Activated naive CD8-positive, alpha-beta T cell treated with anti-CD3 and anti-CD28 coated beads, Interleukin-2, amount 10 ng/mL, durations not matched to agents 7 days and 5 days (primary cell): ENCODE measurements around the gene ERCC3. TPM values are rescaled to one million over a fixed set of nuclear protein-coding genes. Genes with fewer than 3 reads are reported as not detected.
"Not testable (repeated sequence)": the region's sequence is repeated elsewhere in the genome, so short reads cannot be mapped to it uniquely, and the experiment has no call there.

ENCODE experiments used
- ATAC-seq: fragments of 150-1000 bp; cut with Tn5 transposase; one replicate; pipeline ENCODE4 v1.10.0; 2021; ENCODE audit warnings: low read depth, moderate library complexity
- POLR2A ChIA-PET: fragments of 350-600 bp; sonication (Branson Sonifier 250); formaldehyde crosslinking; loops from one replicate; lab custom pipeline; 2021; ENCODE audit warnings: antibody characterized with exemption; lab: Charles Lee
- DNase-seq: peaks from one replicate; pipeline ENCODE4 v3.0.0; 2021
- H3K27ac Mint-ChIP-seq: one replicate; pipeline ENCODE4 v1.8.0; 2022; ENCODE audit warnings: mild to moderate bottlenecking, mixed read lengths
- H3K27me3 Mint-ChIP-seq: one replicate; pipeline ENCODE4 v1.8.0; 2022; ENCODE audit warnings: mild to moderate bottlenecking, moderate library complexity, mixed read lengths
- H3K36me3 Mint-ChIP-seq: one replicate; pipeline ENCODE4 v1.8.0; 2021; ENCODE audit warnings: mild to moderate bottlenecking, mixed read lengths
- H3K4me1 Mint-ChIP-seq: one replicate; pipeline ENCODE4 v1.8.0; 2021; ENCODE audit warnings: mixed read lengths
- H3K4me3 Mint-ChIP-seq: one replicate; pipeline ENCODE4 v1.8.0; 2022; ENCODE audit warnings: mild to moderate bottlenecking, moderate library complexity, mixed read lengths
- H3K9me3 Mint-ChIP-seq: one replicate; pipeline ENCODE4 v1.8.0; 2021; ENCODE audit warnings: mixed read lengths
- total RNA-seq, 2 experiments: library from RNA; stranded (reverse); gene quantifications; one replicate each; pipeline ENCODE4 v1.2.3, GENCODE V29; 2021

Gene ERCC3
- total RNA-seq, 2 experiments from 2014 or later: 60.6 to 64.8 TPM

DNA sequence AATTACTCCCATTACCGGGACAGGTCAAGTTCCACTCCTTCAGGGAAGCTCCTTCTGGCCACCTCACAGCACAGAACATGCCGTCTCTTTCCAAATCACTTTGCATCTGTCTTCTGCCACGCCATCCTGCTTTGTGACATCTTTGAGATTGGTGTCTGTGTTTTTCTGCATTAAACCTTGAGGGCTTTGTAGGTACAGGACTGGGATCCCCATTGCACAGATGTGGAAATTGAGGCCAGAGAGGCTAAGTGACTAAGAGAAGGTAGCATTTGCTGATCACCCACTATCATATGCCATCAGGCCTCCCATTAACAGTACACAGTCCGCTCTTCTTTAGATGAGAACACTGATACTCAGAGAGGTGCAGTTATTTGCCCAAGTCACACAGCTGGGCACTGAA is 64.4 kb downstream of the ERCC3 start:
- H3K4me3 Mint-ChIP-seq: no peak overlapping the region
- ATAC-seq: no peak

DNA sequence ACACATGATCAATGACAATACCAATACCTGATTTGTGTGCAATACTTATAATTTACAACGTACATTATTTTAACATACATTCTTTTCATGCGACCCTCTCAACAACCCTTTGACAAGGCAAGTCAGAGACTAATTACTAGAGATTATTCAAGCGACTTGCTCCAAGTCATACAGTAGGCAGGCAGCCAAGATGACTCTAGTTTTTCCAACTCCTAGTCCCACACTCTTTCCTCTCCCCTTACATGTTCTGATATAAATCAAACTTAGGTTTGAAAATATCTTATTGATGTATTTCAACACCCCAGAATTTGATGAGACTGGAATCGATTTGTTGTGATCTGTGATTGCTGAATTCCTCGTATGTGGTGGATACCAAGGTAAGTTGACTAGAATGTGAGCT is 65.8 kb downstream of the ERCC3 start:
- Mint-ChIP-seq H3K4me1 (peaks cover 2% of the 10 kb centered on the region), H3K4me3 (no peak overlapping the region), H3K27me3 (peaks cover 27% of the 10 kb centered on the region), H3K27ac (no peak overlapping the region), H3K9me3 (peaks cover 5% of the 10 kb centered on the region), H3K36me3 (no peaks in the 10 kb centered on the region)
- DNase-seq (no peak), ATAC-seq (no peak)
- POLR2A ChIA-PET: no interaction called here

More for the DNA sequence above, 64.4 kb downstream of the ERCC3 start:
- Mint-ChIP-seq H3K27ac (no peak overlapping the region), H3K36me3 (no peaks in the 10 kb centered on the region), H3K4me1 (peaks cover 2% of the 10 kb centered on the region), H3K27me3 (peaks cover 22% of the 10 kb centered on the region), H3K9me3 (peaks cover 5% of the 10 kb centered on the region)
- POLR2A ChIA-PET: no interaction called here
- no peak for DNase-seq

DNA sequence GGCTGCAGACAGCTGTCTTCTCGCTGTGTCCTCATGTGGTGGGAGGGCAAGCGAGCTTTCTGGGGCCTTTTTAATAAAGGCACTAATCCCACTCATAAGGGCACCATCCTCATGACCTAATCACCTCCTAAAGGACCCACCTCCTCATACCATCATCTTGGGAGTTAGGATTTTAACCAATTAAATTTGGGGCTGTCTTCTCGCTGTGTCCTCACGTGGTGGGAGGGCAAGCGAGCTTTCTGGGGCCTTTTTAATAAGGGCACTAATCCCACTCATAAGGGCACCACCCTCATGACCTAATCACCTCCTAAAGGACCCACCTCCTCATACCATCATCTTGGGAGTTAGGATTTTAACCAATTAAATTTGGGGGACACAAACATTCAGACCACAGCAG is 66.7 kb downstream of the ERCC3 start:
- POLR2A ChIA-PET, H3K27ac Mint-ChIP-seq: not testable (repeated sequence)

DNA sequence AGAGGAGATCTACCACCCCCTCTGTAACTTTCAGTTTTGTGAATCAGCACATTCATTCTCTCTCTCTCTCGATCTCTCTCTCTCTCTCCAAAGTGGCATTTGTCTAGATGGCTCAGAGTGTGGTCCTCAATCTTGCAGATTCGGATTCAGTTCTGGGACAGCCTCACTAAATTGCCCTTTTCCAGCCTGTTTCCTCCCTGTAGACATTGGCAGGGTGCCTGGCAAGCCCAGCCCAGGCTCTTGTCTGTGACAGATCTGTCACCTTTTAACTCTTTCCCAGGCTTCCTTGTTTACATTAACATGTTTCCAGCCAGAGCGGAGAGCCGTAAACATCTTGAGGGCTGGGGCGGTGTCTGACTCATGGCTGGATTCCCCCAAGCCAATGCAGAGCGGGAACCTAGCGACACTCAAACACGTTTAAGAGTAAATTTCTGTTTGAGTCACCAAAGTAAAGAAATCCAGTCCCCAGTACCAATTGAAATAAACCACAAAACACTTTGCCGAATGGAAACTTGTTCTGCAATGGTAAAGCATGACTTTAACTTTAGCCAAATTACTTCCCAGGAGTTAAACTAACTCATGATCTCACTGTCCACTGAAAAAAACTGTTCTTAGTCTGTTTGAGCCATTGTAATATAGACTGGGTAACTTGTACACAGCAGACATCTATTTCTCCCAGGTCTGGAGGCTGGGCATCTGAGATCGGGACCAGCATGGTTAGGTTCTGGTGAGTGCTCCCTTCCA is 67.3 kb downstream of the ERCC3 start:
- POLR2A ChIA-PET: no interaction called here
- Mint-ChIP-seq H3K4me3 (peak overlapping the region; percentile 18), H3K27me3 (peaks cover 36% of the 10 kb centered on the region), H3K4me1 (peaks cover 2% of the 10 kb centered on the region), H3K27ac (no peak overlapping the region), H3K36me3 (no peaks in the 10 kb centered on the region), H3K9me3 (peaks cover 5% of the 10 kb centered on the region)
- DNase-seq (no peak), ATAC-seq (no peak)

More for the DNA sequence above, 66.7 kb downstream of the ERCC3 start:
- not testable (repeated sequence) for H3K9me3 Mint-ChIP-seq, H3K36me3 Mint-ChIP-seq, H3K4me1 Mint-ChIP-seq, ATAC-seq, DNase-seq, H3K4me3 Mint-ChIP-seq
- H3K27me3 Mint-ChIP-seq: peaks cover 33% of the 10 kb centered on the region

DNA sequence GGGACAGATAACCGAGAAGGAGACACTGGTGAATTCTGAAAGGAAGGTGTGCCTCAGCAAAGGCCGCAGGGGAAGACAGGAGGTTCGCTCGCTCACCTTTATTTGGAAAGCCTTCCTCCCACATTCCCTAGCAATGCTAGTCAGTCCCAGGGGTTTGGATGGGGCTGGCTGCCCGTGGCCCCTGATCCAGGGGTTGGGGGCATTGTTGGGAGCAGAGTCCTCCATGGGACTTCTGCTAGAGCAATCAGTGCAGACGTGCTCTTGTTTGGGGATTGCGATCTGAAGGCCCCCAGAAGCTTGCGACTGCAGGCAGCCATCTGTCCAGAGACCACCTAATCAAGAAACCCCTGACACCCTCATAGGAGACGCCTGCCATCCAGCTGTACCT is 67.8 kb downstream of the ERCC3 start:
- DNase-seq: no peak
- Mint-ChIP-seq H3K27me3 (peaks cover 41% of the 10 kb centered on the region), H3K4me3 (no peak overlapping the region), H3K36me3 (no peaks in the 10 kb centered on the region), H3K9me3 (peaks cover 5% of the 10 kb centered on the region), H3K27ac (no peak overlapping the region), H3K4me1 (peaks cover 2% of the 10 kb centered on the region)
- POLR2A ChIA-PET: no interaction called here
- no peak for ATAC-seq

DNA sequence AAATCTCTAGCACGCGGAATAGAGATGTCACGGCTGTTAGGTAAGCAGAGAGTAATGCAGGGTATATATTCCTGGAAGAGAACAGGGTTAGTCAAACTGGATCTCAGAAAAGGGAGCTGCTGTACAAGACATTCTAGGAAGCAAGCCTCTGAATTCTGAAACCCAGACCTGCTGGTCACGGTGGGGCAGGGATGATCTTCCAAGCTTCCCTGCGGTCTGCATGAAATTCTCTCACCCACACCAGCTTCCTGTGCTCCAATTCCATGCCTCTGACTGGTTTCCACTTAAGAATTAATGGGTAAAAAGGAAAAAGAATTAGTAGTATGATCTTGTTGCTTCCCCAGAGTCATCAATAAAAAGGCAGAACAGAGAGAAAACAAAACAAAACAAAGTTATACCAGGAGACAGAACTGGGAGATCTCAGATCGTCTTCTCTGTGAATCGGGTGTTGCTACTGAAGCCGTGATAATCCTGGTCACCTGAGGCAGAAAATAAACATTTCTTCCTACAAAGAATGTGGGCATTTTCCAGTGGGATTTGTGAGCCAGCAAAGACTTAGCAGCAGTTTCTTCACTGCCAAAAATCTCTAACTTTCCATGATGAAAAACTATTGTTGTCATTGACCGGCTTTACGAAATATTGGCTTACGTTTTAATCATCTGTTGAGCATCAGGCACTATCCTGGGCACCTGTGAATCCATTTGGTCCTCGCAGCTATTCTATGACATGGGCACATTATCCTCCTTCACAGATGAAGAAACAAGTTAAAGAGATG is 68.6 kb downstream of the ERCC3 start:
- DNase-seq: no peak
- no peak for ATAC-seq
- Mint-ChIP-seq H3K27me3 (peaks cover 47% of the 10 kb centered on the region), H3K4me3 (no peak overlapping the region), H3K4me1 (peaks cover 8% of the 10 kb centered on the region), H3K36me3 (peaks cover 4% of the 10 kb centered on the region), H3K9me3 (peaks cover 5% of the 10 kb centered on the region), H3K27ac (no peak overlapping the region)
- POLR2A ChIA-PET: no interaction called here

DNA sequence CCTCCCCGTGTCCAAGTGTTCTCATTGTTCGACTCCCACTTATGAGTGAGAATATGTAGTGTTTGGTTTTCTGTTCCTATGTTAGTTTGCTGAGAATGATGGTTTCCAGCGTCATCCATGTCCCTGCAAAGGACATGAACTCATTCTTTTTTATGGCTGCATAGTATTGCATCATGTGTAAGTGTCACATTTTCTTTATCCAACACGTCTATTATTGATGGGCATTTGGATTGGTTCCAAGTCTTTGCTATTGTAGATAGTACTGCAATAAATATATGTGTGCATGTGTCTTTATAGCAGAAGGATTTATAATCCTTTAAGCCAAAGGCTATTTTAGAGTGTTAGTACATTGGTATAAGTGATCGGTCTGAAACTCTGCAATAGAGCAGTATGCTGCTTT is 69.8 kb downstream of the ERCC3 start:
- H3K27me3 Mint-ChIP-seq: peaks cover 51% of the 10 kb centered on the region
- not testable (repeated sequence) for H3K27ac Mint-ChIP-seq

DNA sequence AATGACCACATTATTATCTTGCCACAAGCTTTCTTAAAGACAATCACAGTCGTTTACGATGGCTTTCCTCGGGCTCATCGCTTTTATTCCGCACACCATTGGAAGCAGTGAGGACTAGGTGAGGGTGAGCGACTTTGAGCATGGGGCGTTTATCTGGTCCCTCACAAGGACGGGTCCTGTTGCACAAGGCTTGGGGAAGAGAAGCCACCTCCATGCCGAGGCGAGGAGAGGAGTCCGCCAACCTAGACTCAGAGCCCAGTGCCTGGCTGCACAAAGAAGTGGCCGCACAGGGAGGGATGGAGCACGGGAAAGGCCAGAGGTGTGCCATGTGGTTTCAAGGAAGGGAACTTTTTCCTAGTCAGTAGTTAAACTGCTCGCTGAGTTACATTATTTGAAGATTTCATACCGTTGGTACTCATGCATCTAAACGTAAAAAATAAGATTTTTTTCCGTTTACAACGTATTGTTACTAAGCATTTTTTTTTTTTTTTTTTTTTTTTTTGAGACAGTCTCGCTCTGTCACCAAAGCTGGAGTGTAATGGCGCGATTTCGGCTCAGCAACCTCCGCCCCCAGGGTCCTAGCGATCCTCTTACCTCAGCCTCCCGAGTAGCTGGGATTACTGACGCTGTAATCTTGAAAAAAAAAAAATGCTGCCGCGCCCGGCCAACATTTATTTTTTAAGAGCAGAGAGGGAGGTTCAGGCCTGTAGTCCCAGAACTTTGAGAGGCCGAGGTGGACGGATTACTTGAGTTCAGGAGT is 73.0 kb downstream of the ERCC3 start:
- Mint-ChIP-seq H3K4me3 (peak overlapping the region; percentile 75), H3K9me3 (no peaks in the 10 kb centered on the region), H3K36me3 (peaks cover 8% of the 10 kb centered on the region), H3K4me1 (peaks cover 12% of the 10 kb centered on the region), H3K27me3 (peaks cover 75% of the 10 kb centered on the region), H3K27ac (no peak overlapping the region)
- POLR2A ChIA-PET: no interaction called here
- no peak for DNase-seq
- no peak for ATAC-seq

More for the DNA sequence above, 69.8 kb downstream of the ERCC3 start:
- DNase-seq, POLR2A ChIA-PET, H3K4me3 Mint-ChIP-seq, H3K36me3 Mint-ChIP-seq, ATAC-seq, H3K9me3 Mint-ChIP-seq: not testable (repeated sequence)
- peaks cover 11% of the 10 kb centered on the region for H3K4me1 Mint-ChIP-seq

DNA sequence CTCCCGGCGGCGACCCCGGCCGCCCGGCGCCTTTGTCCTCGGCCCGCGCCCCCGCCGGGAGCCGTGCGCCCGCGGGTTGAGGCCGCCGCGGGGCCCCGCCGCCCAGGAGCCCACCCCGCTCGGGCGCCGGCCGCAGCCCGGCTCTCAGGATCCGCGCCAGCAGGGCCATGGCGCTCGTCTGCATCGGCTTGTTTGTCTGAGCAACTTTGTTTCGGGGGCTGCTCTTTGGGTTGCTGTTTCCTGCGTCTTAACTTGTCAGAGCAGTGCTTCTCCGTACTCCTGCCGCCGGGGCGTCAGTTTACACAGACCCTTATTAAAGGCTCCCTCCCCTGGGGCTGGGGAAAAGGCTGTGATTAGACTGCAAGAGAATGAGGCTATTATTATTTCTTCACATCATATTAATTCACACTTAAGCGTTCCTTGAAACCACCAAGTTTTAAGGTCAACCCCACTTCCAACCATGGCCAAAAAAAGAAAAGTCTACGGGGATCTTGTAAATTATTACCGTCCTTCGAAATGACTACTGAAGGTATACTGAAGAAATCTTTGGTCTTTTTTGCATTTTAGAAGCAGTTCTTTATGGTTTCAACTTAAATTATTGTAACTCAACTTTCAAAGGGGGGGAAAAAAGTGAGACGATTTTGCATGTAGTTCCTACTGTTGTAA is 73.7 kb downstream of the ERCC3 start, which contains the start of gene CYP27C1:
Gene CYP27C1 (minus strand): TSS at position 198 of the 666 bp plus-strand sequence. CDS start 29 bp downstream, at position 169.
- peaks cover 8% of the 10 kb centered on the region for H3K36me3 Mint-ChIP-seq
- peak within 1 kb of the TSS; percentile 75 for H3K4me3 Mint-ChIP-seq
- H3K4me1 Mint-ChIP-seq: peaks cover 12% of the 10 kb centered on the region
- H3K27me3 Mint-ChIP-seq: peaks cover 77% of the 10 kb centered on the region
- H3K9me3 Mint-ChIP-seq: no peaks in the 10 kb centered on the region
- peak; percentile 42 for DNase-seq
- peak within 1 kb of the TSS; percentile 5 for H3K27ac Mint-ChIP-seq
- peak; percentile 69 for ATAC-seq
- POLR2A ChIA-PET: no interaction called here

DNA sequence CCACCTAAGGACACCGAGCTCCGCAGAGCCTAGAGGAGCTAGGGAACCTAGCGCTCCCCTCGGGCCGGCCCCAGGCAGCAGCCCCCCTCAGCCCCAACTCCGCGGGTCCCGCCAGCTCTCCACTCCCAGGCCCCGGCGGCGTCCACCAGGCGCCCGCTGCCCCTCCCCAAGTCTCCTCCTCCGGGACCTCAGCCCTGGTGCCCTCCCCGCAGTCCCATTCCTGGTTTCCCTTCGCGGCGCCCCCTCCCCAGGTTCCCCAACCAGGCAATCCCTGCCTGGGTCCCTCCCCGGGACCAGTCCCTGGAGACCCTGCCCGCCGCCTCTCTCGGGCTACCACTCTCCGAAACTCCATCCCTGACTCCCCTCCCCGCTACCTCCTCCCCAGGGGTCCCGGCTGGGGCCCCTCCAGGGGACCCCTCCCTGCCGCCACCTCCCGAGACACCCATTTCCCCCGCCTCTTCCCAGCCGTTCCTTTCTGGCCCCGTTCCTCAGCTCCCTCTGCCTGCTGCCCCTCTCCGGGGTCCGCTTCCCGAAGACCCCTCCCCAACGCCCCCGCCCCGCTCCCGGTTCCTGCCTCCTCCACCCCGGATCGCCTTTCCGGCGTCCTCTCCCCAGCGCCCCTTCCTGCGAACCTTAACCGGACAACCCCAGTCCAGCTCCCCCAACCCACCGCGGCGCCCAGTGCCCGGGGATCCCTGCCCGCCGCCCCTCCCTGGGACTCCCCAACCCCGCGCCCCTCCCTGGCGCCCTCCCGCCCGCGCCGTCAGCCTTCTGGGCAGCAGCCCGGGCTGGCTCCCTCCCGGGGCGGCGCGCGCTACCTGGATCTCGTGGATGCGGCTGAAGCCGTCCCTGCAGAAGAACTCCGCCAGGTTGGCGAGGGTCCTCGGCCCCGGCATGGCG is 74.5 kb downstream of the ERCC3 start:
- peaks cover 77% of the 10 kb centered on the region for H3K27me3 Mint-ChIP-seq
- H3K9me3 Mint-ChIP-seq: no peaks in the 10 kb centered on the region
- no peak overlapping the region for H3K27ac Mint-ChIP-seq
- H3K4me1 Mint-ChIP-seq: peaks cover 12% of the 10 kb centered on the region
- DNase-seq (peak; percentile 42), ATAC-seq (peak; percentile 16)
- POLR2A ChIA-PET: no interaction called here
- peaks cover 8% of the 10 kb centered on the region for H3K36me3 Mint-ChIP-seq
- peak overlapping the region; percentile 44 for H3K4me3 Mint-ChIP-seq

DNA sequence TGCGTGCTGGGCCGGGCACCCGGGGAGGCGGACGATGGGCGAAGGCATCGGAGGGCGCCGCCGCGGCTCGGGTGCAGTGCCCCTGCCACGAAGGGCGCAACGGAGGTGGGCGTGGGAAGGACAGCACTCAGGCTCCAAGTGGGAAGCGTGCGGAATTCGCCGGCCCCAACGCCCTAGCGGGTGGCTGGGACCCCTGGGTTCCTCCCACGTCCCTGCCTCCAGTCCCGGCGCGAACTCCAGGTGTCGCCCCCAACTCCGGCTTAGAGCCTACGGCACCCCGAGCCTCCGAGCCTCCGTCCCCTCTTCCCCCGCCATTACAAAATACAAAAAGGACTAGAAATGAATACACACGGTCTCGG is 75.2 kb downstream of the ERCC3 start:
- POLR2A ChIA-PET: no interaction called here
- ATAC-seq (no peak), DNase-seq (no peak)
- Mint-ChIP-seq H3K4me3 (peak overlapping the region; percentile 53), H3K27me3 (peaks cover 81% of the 10 kb centered on the region), H3K4me1 (peaks cover 12% of the 10 kb centered on the region), H3K9me3 (no peaks in the 10 kb centered on the region), H3K27ac (no peak overlapping the region), H3K36me3 (peaks cover 8% of the 10 kb centered on the region)
